ENCODE measurements around the gene RIOK2. TPM values are rescaled to one million over a fixed set of nuclear protein-coding genes. Genes with fewer than 3 reads are reported as not detected.
A peak's percentile ranks its signal among the peaks of the same experiment; 100 is the strongest.

The RIOK2 gene
- total and polyA plus RNA-seq, 2 donors (not counting 1 experiment from before 2014, with no cell fraction given), result 18.2 to 24.6 TPM

- Histone ChIP-seq H3K27me3 (ENCODE audit: control insufficient read depth, insufficient read depth, low read length) (no peaks in the 10 kb centered on the region), H3K4me1 (ENCODE audit: control insufficient read depth, extremely low read depth, insufficient read depth, low read length) (no peaks in the 10 kb centered on the region), H3K9ac (ENCODE audit: insufficient read depth, low read length) (no peak overlapping the region), H3K36me3 (ENCODE audit: control insufficient read depth, insufficient read depth, low read length) (peaks cover 2% of the 10 kb centered on the region), H3K79me2 (ENCODE audit: control insufficient read depth, insufficient read depth, low read length) (no peaks in the 10 kb centered on the region), H3K4me2 (ENCODE audit: extremely low read depth, insufficient read depth, low read length) (no peak overlapping the region), H3K9me3 (ENCODE audit: control insufficient read depth, insufficient read depth, low read depth, low read length) (no peaks in the 10 kb centered on the region), H2AFZ (ENCODE audit: low read length) (no peak overlapping the region), H4K20me1 (ENCODE audit: control insufficient read depth, extremely low read depth, insufficient read depth, low read length) (no peaks in the 10 kb centered on the region), H3K4me3 (replicated peaks in 1 of 4; ENCODE audit: control extremely low read depth in 1 of 4, insufficient read depth in 1 of 4, low read depth in 3 of 4, low read length in 4 of 4) (no peak overlapping the region), H3K27ac (ENCODE audit: insufficient read depth, low read length) (no peak overlapping the region)
- DNase-seq (ENCODE audit: low read depth in 2 of 2), result no peak
- TF ChIP-seq EZH2 (IDR thresholded peaks at IDR 0.05; ENCODE audit: low read length, missing control alignments), result no peak
- TF ChIP-seq, protein P1, sequence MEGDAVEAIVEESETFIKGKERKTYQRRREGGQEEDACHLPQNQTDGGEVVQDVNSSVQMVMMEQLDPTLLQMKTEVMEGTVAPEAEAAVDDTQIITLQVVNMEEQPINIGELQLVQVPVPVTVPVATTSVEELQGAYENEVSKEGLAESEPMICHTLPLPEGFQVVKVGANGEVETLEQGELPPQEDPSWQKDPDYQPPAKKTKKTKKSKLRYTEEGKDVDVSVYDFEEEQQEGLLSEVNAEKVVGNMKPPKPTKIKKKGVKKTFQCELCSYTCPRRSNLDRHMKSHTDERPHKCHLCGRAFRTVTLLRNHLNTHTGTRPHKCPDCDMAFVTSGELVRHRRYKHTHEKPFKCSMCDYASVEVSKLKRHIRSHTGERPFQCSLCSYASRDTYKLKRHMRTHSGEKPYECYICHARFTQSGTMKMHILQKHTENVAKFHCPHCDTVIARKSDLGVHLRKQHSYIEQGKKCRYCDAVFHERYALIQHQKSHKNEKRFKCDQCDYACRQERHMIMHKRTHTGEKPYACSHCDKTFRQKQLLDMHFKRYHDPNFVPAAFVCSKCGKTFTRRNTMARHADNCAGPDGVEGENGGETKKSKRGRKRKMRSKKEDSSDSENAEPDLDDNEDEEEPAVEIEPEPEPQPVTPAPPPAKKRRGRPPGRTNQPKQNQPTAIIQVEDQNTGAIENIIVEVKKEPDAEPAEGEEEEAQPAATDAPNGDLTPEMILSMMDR (conservative IDR thresholded peaks at IDR 0.05 in 1 of 2, IDR thresholded peaks at IDR 0.05 in 1 of 2; ENCODE audit: low read depth in 1 of 2, low read length in 2 of 2), result no peak
These were observed 17.3 kb downstream of the RIOK2 start for GRCh38 chr5:97165726-97166125.

DNA sequence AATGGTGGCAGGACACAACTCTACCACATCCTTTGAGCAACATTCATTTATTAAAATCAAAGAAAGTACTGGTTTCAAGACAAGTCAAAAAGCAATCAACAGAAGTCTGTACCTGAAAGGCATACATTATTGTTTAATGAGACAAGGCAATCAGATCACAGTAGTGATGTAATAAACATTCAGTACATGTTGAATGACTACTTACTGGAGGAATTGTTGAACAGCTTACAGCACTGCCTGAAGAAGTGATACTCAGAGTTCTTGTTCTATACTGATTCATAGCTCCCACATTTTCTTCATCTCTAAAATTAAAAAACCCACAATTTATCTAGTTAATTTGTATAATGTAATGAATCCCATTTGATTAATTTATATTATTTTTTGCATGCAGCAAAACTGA is 18.2 kb downstream of the RIOK2 start:
- no peaks in the 10 kb centered on the region for H3K27me3 ChIP-seq (ENCODE audit: control insufficient read depth, insufficient read depth, low read length)
- H2AFZ ChIP-seq (ENCODE audit: low read length), result no peak overlapping the region
- H3K79me2 ChIP-seq (ENCODE audit: control insufficient read depth, insufficient read depth, low read length), result no peaks in the 10 kb centered on the region
- H3K9me3 ChIP-seq (ENCODE audit: control insufficient read depth, insufficient read depth, low read depth, low read length), result no peaks in the 10 kb centered on the region
- no peak overlapping the region for H3K4me3 ChIP-seq (replicated peaks in 1 of 4; ENCODE audit: control extremely low read depth in 1 of 4, insufficient read depth in 1 of 4, low read depth in 3 of 4, low read length in 4 of 4)
- no peak overlapping the region for H3K4me2 ChIP-seq (ENCODE audit: extremely low read depth, insufficient read depth, low read length)
- peaks cover 2% of the 10 kb centered on the region for H3K36me3 ChIP-seq (ENCODE audit: control insufficient read depth, insufficient read depth, low read length)
- H3K4me1 ChIP-seq (ENCODE audit: control insufficient read depth, extremely low read depth, insufficient read depth, low read length), result no peaks in the 10 kb centered on the region
- H4K20me1 ChIP-seq (ENCODE audit: control insufficient read depth, extremely low read depth, insufficient read depth, low read length), result no peaks in the 10 kb centered on the region
- H3K27ac ChIP-seq (ENCODE audit: insufficient read depth, low read length), result no peak overlapping the region
- no peak overlapping the region for H3K9ac ChIP-seq (ENCODE audit: insufficient read depth, low read length)
- peak in 1 of 2 donors; percentile 40 for DNase-seq (ENCODE audit: low read depth in 2 of 2)
- TF ChIP-seq, protein P1 (conservative IDR thresholded peaks at IDR 0.05 in 1 of 2, IDR thresholded peaks at IDR 0.05 in 1 of 2; ENCODE audit: low read depth in 1 of 2, low read length in 2 of 2), result no peak
- TF ChIP-seq EZH2 (IDR thresholded peaks at IDR 0.05; ENCODE audit: low read length, missing control alignments), result no peak

DNA sequence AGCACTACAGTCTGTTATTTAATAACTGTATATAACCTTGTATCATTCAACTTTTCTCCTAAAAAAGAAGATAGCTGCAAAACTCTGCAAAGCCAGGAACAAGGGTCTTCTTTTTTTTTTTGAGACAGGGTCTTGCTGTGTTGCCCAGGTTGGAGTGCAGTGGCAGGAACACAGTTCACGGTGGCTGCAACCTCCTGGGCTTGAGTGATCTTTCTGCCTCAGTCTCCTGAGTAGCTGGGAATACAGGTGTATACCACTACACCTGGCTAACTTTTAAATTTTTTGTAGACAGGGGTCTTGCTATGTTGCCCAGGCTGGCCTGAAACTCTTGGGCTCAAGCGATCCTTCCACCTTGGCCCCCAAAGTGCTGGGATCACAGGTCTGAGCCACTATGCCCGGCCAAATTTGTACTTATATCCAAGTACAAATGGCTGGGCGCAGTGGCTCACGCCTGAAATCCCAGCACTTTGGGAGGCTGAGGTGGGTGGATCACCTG is 19.2 kb downstream of the RIOK2 start:
- H3K4me2 ChIP-seq (ENCODE audit: extremely low read depth, insufficient read depth, low read length), result no peak overlapping the region
- no peak overlapping the region for H3K4me3 ChIP-seq (replicated peaks in 1 of 4; ENCODE audit: control extremely low read depth in 1 of 4, insufficient read depth in 1 of 4, low read depth in 3 of 4, low read length in 4 of 4)
- H2AFZ ChIP-seq (ENCODE audit: low read length), result no peak overlapping the region
- H3K9ac ChIP-seq (ENCODE audit: insufficient read depth, low read length), result no peak overlapping the region
- H3K9me3 ChIP-seq (ENCODE audit: control insufficient read depth, insufficient read depth, low read depth, low read length), result no peaks in the 10 kb centered on the region
- no peaks in the 10 kb centered on the region for H3K27me3 ChIP-seq (ENCODE audit: control insufficient read depth, insufficient read depth, low read length)
- no peak for DNase-seq (ENCODE audit: low read depth in 2 of 2)
- no peaks in the 10 kb centered on the region for H4K20me1 ChIP-seq (ENCODE audit: control insufficient read depth, extremely low read depth, insufficient read depth, low read length)
- no peak overlapping the region for H3K27ac ChIP-seq (ENCODE audit: insufficient read depth, low read length)
- H3K4me1 ChIP-seq (ENCODE audit: control insufficient read depth, extremely low read depth, insufficient read depth, low read length), result no peaks in the 10 kb centered on the region
- no peaks in the 10 kb centered on the region for H3K79me2 ChIP-seq (ENCODE audit: control insufficient read depth, insufficient read depth, low read length)
- TF ChIP-seq, protein P1 (conservative IDR thresholded peaks at IDR 0.05 in 1 of 2, IDR thresholded peaks at IDR 0.05 in 1 of 2; ENCODE audit: low read depth in 1 of 2, low read length in 2 of 2), result no peak
- TF ChIP-seq EZH2 (IDR thresholded peaks at IDR 0.05; ENCODE audit: low read length, missing control alignments), result no peak
- peaks cover 2% of the 10 kb centered on the region for H3K36me3 ChIP-seq (ENCODE audit: control insufficient read depth, insufficient read depth, low read length)
